A549 treated with dexamethasone at 1 μM for 4 hours (cell line): ENCODE measurements around the gene BMPR1A. TPM values are rescaled to one million over a fixed set of nuclear protein-coding genes. Genes with fewer than 3 reads are reported as not detected.

Experiments
- total RNA-seq: library from RNA; stranded (reverse); fragments of 200-300 nt; extraction: Qiagen RNA extraction; gene quantifications from 5 replicates; pipeline ENCODE4 v1.2.3, GENCODE V29; 2022

Gene BMPR1A
- 18.9 to 30.9 TPM (median 29.2 TPM) in 5 replicates for total RNA-seq

GRCh38 chr10:86756511-86757112 is at the start of gene BMPR1A:
Gene BMPR1A (plus strand): TSS chr10:86756619. CDS start chr10:86876019, 119,400 bp downstream.

DNA sequence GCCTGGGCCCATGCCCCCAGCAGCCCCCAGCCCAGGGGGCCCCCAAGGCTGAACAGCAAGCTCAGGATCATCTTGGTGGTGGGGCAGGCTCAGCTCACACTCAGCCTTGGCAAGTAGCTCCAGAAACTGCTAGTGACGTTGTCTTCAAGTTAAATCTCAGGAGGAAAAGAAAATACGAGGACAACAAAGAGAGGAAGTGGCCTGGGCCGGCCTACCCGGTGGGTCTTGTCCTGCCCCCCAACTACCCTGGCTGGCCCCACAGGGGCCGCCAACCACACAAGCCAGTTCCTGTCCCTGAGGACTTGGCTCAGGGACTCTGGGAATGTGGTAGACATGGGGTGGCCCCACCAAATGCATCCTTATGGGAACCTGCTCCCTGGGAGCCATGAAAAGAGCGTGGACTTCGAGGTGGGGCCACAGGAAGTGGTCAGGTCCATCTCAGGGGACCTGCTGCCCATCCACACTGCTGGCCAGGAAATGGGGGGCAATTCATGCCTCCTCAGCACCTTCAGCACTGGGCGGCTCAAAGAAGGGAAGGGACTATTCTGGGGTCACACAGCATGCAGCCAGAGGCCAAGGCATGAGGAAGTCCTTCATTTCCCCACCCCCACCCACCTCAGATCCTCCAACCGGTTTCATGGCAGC is 201.2 kb downstream of the BMPR1A start, which contains the start of gene MMRN2:
MMRN2 (minus strand) TSS at position 145 of the 645 bp plus-strand sequence; CDS start at position 71, 74 bp downstream.

DNA sequence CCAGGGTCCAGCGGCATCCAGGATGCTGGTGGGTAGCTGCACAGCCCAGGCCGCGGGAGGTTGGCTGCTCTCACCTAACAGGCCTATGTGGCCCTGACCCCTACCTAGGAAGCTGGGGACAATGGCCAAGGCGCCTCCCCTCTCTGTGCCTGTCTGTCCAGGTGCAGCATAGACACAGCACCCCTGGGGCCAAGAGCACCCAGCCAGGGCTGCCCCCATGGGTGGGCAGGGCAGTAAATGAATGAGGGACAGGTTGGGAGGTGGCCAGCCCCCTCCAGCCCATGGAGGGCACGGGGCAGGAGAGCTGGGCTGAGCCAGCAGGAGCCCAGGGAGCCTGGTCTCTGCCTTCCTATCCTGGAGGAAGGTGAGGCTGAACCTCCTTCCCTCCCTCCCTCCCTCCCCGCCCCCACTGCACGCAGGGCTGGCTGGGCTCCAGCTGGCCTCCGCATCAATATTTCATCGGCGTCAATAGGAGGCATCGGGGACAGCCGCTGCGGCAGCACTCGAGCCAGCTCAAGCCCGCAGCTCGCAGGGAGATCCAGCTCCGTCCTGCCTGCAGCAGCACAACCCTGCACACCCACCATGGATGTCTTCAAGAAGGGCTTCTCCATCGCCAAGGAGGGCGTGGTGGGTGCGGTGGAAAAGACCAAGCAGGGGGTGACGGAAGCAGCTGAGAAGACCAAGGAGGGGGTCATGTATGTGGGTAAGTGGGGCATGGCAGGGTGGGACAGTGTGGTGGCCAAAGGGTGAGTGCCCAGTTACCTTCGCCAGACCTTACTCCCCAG is 201.9 kb downstream of the BMPR1A start, which contains the start of gene SNCG:
SNCG (plus strand) TSS at position 484 of the 785 bp plus-strand sequence; CDS start at position 583, 99 bp downstream.

GRCh38 chr10:86968271-86968993 is 212.0 kb downstream of the BMPR1A start, which contains the start of gene ADIRF:
Gene ADIRF (plus strand): TSS chr10:86968482. CDS start chr10:86968545, 63 bp downstream.

Other genes starting within 250 kb of the BMPR1A start
- 14.3 to 18.8 TPM (median 16.5 TPM) in 5 replicates for gene WAPL, start 234.8 kb upstream of the BMPR1A start, total RNA-seq
- gene OPN4, start 102.1 kb upstream of the BMPR1A start, total RNA-seq = 0.04 TPM in 1 of 5 replicates, not detected in the others
- 0.12 to 0.29 TPM (median 0.18 TPM) in 5 replicates for gene LDB3, start 88.1 kb upstream of the BMPR1A start, total RNA-seq
- gene MMRN2, start 201.0 kb downstream of the BMPR1A start, total RNA-seq = 0.66 to 1.5 TPM (median 0.81 TPM) in 5 replicates
- gene SNCG, start 202.0 kb downstream of the BMPR1A start, total RNA-seq = 9.6 to 14.3 TPM (median 13.3 TPM) in 5 replicates
- gene ADIRF, start 211.9 kb downstream of the BMPR1A start, total RNA-seq = 0.14 TPM in 1 of 5 replicates, not detected in the others